Activated T-helper 1 cell treated with anti-CD3 and anti-CD28 coated beads, Interleukin-12 subunit alpha, Interleukin-12 subunit beta, Interleukin-2, Interleukin-4 antibody, amounts not matched to agents 30 ng/mL and 10 ng/mL and 1 ng/mL, durations not matched to agents 14 hours and 24 hours and 36 hours (primary cell): ENCODE measurements around the gene CRHR1. TPM values are rescaled to one million over a fixed set of nuclear protein-coding genes. Genes with fewer than 3 reads are reported as not detected.

Experiments
- DNase-seq: peaks from one replicate; pipeline ENCODE4 v3.0.0; 2021; ENCODE audit warnings: low spot score
- H3K27ac Mint-ChIP-seq: one replicate; pipeline ENCODE4 v1.8.0; 2021; ENCODE audit warnings: mild to moderate bottlenecking, mixed read lengths
- H3K27me3 Mint-ChIP-seq: one replicate; pipeline ENCODE4 v1.8.0; 2022; ENCODE audit warnings: mild to moderate bottlenecking, moderate library complexity, mixed read lengths; ENCODE audit not compliant: insufficient read depth
- H3K36me3 Mint-ChIP-seq: one replicate; pipeline ENCODE4 v1.8.0; 2021; ENCODE audit warnings: low read depth, mixed read lengths
- H3K4me1 Mint-ChIP-seq: one replicate; pipeline ENCODE4 v1.8.0; 2021; ENCODE audit warnings: low read depth, mixed read lengths
- H3K4me3 Mint-ChIP-seq: one replicate; pipeline ENCODE4 v1.8.0; 2021; ENCODE audit warnings: mild to moderate bottlenecking, moderate library complexity, mixed read lengths
- H3K9me3 Mint-ChIP-seq: one replicate; pipeline ENCODE4 v1.8.0; 2021; ENCODE audit warnings: mixed read lengths
- intact Hi-C: fragments of 100-400 bp; cut with micrococcal nuclease; formaldehyde crosslinking; loops from one replicate; pipeline ENCODE4 v1.15.1; 2024
- total RNA-seq: library from RNA; stranded (reverse); gene quantifications from 2 replicates; pipeline ENCODE4 v1.2.3, GENCODE V29; 2022

The CRHR1 gene
- total RNA-seq, 1 donor from 2014 or later: not detected

- intact Hi-C loops: no loop called here
- DNase-seq: no peak
- no peaks in the 10 kb centered on the region for H3K9me3 Mint-ChIP-seq
- H3K27me3 Mint-ChIP-seq: peaks cover 10% of the 10 kb centered on the region
- H3K27ac Mint-ChIP-seq: no peak overlapping the region
- no peaks in the 10 kb centered on the region for H3K36me3 Mint-ChIP-seq
- no peak overlapping the region for H3K4me3 Mint-ChIP-seq
- no peaks in the 10 kb centered on the region for H3K4me1 Mint-ChIP-seq
Observed at GRCh38 chr17:45750779-45751440, 33.2 kb upstream of the CRHR1 start.

DNA sequence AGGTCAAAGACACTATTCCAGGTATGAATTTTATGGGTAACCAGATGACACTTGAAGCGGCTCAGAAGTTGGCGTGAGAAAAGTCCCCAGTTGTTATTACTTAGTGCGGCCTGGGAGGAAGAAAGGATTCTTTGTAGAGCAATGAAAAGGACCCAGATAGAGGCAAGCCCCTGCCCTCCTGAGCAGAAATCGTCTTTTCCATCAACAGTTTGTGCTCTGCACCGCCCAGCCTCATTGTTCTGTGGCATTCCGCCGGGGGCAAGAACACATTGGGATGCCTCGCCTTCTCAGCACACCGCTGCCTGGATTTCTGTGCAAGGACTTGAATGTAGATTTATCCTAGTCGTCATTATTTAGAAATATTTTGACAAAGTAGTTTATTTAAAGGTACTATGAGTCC, 32.7 kb upstream of the CRHR1 start:
- no peaks in the 10 kb centered on the region for H3K4me1 Mint-ChIP-seq
- no peak for DNase-seq
- H3K27ac Mint-ChIP-seq: no peak overlapping the region
- intact Hi-C loops: no loop called here
- peaks cover 8% of the 10 kb centered on the region for H3K27me3 Mint-ChIP-seq
- no peak overlapping the region for H3K4me3 Mint-ChIP-seq
- H3K9me3 Mint-ChIP-seq: no peaks in the 10 kb centered on the region
- no peaks in the 10 kb centered on the region for H3K36me3 Mint-ChIP-seq

DNA sequence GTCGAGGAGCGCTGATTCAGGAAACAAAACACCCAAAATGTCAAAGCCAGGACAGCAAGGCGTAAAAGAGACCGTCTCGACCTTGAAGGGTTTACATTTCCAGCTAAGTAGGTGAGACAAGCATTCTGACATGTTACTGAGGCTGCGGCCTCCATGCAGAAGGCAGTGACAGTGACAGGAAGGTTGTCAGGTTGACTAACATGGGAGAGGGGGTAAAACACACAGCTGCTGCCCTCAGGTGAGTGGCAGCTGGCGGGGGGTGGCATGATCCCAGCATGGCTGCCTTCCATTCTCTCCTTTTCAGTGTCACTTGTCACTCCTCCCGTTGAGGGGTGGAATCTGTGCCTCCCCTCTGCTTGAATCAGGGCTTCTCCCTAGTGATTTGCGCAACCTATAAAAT, 31.9 kb upstream of the CRHR1 start:
- Mint-ChIP-seq H3K36me3 (no peaks in the 10 kb centered on the region), H3K27me3 (peaks cover 10% of the 10 kb centered on the region), H3K4me3 (no peak overlapping the region), H3K4me1 (no peaks in the 10 kb centered on the region), H3K27ac (no peak overlapping the region), H3K9me3 (no peaks in the 10 kb centered on the region)
- no peak for DNase-seq
- intact Hi-C loops: no loop called here

GRCh38 chr17:45753645-45754225, 30.4 kb upstream of the CRHR1 start:
- no peaks in the 10 kb centered on the region for H3K4me1 Mint-ChIP-seq
- H3K36me3 Mint-ChIP-seq: no peaks in the 10 kb centered on the region
- H3K27me3 Mint-ChIP-seq: peaks cover 12% of the 10 kb centered on the region
- H3K27ac Mint-ChIP-seq: no peak overlapping the region
- intact Hi-C loops: no loop called here
- no peaks in the 10 kb centered on the region for H3K9me3 Mint-ChIP-seq
- H3K4me3 Mint-ChIP-seq: no peak overlapping the region
- DNase-seq: no peak

DNA sequence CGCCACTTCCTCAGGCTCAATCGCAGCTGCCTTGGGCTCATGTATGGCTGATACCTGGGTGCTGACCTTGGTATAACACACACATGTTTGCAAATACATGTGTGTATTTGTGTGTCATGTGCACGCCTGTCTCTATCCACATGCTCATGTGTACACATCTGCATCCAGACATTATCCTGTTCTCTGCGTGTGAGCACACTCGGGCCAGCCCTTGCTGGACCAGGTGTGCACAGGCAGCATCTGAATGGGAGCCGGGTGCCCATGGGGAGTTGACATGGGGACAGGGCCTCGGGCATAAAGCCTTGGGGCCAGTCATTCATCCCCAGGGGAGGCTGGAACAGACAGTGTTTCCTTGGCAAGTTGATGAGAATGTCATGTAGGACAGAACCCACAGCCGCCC, 29.1 kb upstream of the CRHR1 start:
- Mint-ChIP-seq H3K27ac (no peak overlapping the region), H3K9me3 (no peaks in the 10 kb centered on the region), H3K36me3 (no peaks in the 10 kb centered on the region), H3K27me3 (peaks cover 8% of the 10 kb centered on the region), H3K4me3 (no peak overlapping the region), H3K4me1 (no peaks in the 10 kb centered on the region)
- DNase-seq: no peak
- intact Hi-C loops: no loop called here

DNA sequence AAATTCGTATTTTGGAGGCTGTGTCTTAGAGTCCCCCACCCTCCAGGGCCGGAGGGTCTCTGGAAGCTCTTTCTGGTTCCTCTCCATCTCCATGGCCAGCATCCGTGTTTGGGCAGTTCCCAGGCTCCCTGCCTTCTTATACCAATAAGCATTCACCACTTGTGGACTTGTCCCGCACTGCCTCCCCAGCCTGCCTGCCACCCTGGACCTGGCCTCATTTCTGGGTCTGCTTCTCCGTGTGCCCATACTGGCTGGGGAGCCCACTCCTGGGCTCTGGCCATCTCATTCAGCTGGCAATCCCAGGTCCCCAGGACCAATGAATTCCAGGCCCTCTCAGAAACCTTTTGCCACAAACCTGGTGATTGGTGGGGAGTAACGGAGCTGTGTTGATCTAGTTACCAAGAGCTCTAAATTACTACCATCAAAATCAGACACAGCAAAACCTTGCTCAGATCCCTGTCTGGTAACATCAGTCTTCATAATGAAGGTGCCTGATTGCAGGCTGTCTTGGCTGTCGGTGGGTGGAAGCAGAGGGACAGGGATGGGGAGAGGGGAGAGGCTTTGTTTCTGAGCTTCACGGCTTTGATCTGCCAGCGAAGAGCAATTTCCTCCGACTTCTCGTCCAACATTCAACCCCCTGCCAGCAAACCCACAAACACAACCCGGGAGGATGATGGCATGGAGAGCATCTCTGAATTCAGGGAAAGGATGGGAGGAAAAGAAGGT, 27.7 kb upstream of the CRHR1 start:
- Mint-ChIP-seq H3K9me3 (no peaks in the 10 kb centered on the region), H3K27me3 (peaks cover 5% of the 10 kb centered on the region), H3K36me3 (no peaks in the 10 kb centered on the region), H3K4me1 (no peaks in the 10 kb centered on the region), H3K4me3 (no peak overlapping the region), H3K27ac (no peak overlapping the region)
- intact Hi-C loops: no loop called here
- no peak for DNase-seq

- H3K9me3 Mint-ChIP-seq: no peaks in the 10 kb centered on the region
- H3K27ac Mint-ChIP-seq: no peak overlapping the region
- no peaks in the 10 kb centered on the region for H3K4me1 Mint-ChIP-seq
- no peaks in the 10 kb centered on the region for H3K36me3 Mint-ChIP-seq
- DNase-seq: no peak
- intact Hi-C loops: no loop called here
- H3K27me3 Mint-ChIP-seq: peaks cover 8% of the 10 kb centered on the region
- H3K4me3 Mint-ChIP-seq: no peak overlapping the region
Observed at GRCh38 chr17:45757431-45758218, 26.5 kb upstream of the CRHR1 start.

GRCh38 chr17:45758544-45758943, 25.6 kb upstream of the CRHR1 start:
- Mint-ChIP-seq H3K27ac (no peak overlapping the region), H3K9me3 (no peaks in the 10 kb centered on the region), H3K4me1 (no peaks in the 10 kb centered on the region), H3K4me3 (no peak overlapping the region), H3K36me3 (no peaks in the 10 kb centered on the region), H3K27me3 (peaks cover 9% of the 10 kb centered on the region)
- no peak for DNase-seq
- intact Hi-C loops: no loop called here

DNA sequence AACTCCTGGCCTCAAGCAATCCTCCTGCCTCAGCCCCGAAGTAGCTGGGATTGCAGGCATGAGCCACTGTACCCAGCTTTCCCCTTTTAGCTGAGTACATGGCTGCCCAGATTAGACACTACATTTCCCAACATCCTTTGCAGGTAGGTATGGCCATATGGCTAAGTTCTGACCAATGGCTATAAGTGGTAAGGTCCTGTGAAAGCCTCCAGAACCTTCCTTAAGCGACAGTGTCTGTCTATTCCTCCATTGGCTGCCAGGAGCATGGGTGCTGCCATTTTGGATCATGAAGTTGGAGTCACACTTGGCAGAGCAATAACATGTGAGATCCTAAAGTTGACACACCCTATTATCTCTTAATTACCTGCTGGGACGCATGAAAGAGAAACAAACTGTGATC, 24.4 kb upstream of the CRHR1 start:
- no peaks in the 10 kb centered on the region for H3K9me3 Mint-ChIP-seq
- no peak overlapping the region for H3K4me3 Mint-ChIP-seq

GRCh38 chr17:45761957-45762565, 22.1 kb upstream of the CRHR1 start:
- Mint-ChIP-seq H3K4me3 (no peak overlapping the region), H3K27me3 (peaks cover 22% of the 10 kb centered on the region), H3K27ac (no peak overlapping the region), H3K9me3 (no peaks in the 10 kb centered on the region), H3K4me1 (no peaks in the 10 kb centered on the region), H3K36me3 (no peaks in the 10 kb centered on the region)
- no peak for DNase-seq
- intact Hi-C loops: no loop called here

More for the DNA sequence above, 24.4 kb upstream of the CRHR1 start:
- no peak for DNase-seq
- no peaks in the 10 kb centered on the region for H3K4me1 Mint-ChIP-seq
- H3K27me3 Mint-ChIP-seq: peaks cover 20% of the 10 kb centered on the region
- no peaks in the 10 kb centered on the region for H3K36me3 Mint-ChIP-seq
- intact Hi-C loops: no loop called here
- no peak overlapping the region for H3K27ac Mint-ChIP-seq

DNA sequence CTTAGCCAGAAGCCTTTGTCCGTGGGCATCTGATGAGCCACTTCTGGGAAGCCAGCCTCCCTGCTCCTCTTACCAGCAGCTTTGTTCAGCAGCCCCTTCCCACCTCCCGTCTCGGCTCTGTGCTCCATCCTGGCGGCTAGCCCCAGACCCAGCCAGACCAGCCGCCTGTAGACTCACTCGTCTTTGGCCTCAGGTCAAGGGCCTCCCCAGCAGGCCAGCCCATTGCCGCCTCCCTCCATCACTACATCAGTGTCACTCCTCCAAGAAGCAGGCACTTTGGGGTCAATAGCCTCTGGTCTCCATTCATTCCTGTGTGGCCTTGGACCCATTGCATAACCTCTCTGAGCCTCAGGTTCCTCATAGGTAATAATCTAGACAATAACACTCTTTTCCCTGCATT, 20.9 kb upstream of the CRHR1 start:
- no peak overlapping the region for H3K27ac Mint-ChIP-seq
- intact Hi-C loops: no loop called here
- no peaks in the 10 kb centered on the region for H3K36me3 Mint-ChIP-seq
- H3K4me1 Mint-ChIP-seq: no peaks in the 10 kb centered on the region
- no peak overlapping the region for H3K4me3 Mint-ChIP-seq
- no peak for DNase-seq
- no peaks in the 10 kb centered on the region for H3K9me3 Mint-ChIP-seq
- peaks cover 22% of the 10 kb centered on the region for H3K27me3 Mint-ChIP-seq

GRCh38 chr17:45764479-45764878, 19.6 kb upstream of the CRHR1 start:
- H3K27me3 Mint-ChIP-seq: peaks cover 22% of the 10 kb centered on the region
- no peaks in the 10 kb centered on the region for H3K4me1 Mint-ChIP-seq
- H3K9me3 Mint-ChIP-seq: no peaks in the 10 kb centered on the region
- intact Hi-C loops: no loop called here
- no peak for DNase-seq
- H3K27ac Mint-ChIP-seq: no peak overlapping the region
- H3K4me3 Mint-ChIP-seq: no peak overlapping the region
- no peaks in the 10 kb centered on the region for H3K36me3 Mint-ChIP-seq
